HEK293T (cell line): ENCODE measurements around the gene WDR46.
A peak's percentile ranks its signal among the peaks of the same experiment; 100 is the strongest.

ENCODE experiments used
- CTCF ChIA-PET: fragments of 350-600 bp; formaldehyde crosslinking; extraction: SDS; loops from one replicate; lab custom pipeline; 2021; ENCODE audit warnings: antibody characterized with exemption, inconsistent platforms; lab: Yijun Ruan, JAX
- POLR2A ChIA-PET: fragments of 350-600 bp; formaldehyde crosslinking; extraction: SDS; loops from one replicate; lab custom pipeline; 2020; ENCODE audit warnings: antibody characterized with exemption, inconsistent platforms; lab: Yijun Ruan, JAX
- DNase-seq: peaks from one replicate; pipeline ENCODE4 v3.0.0; 2012; ENCODE audit warnings: mixed read lengths; ENCODE audit errors: extremely low spot score
- ARNT ChIP-seq: fragments of 450-650 bp; IDR thresholded peaks from 2 replicates; pipeline ENCODE4 v1.6.1; 2017; ENCODE audit warnings: mild to moderate bottlenecking
- BHLHE40 ChIP-seq: fragments of 450-650 bp; IDR thresholded peaks from 2 replicates; pipeline ENCODE4 v1.6.1; 2016; ENCODE audit warnings: mild to moderate bottlenecking, moderate library complexity, borderline replicate concordance
- CTBP1 ChIP-seq: fragments of 450-650 bp; IDR thresholded peaks from 2 replicates; pipeline ENCODE4 v1.6.1; 2016; ENCODE audit warnings: borderline replicate concordance
- ELF4 ChIP-seq: fragments of 450-650 bp; IDR thresholded peaks from 2 replicates; pipeline ENCODE4 v1.6.1; 2017; ENCODE audit warnings: antibody characterized with exemption
- FOXA1 ChIP-seq: fragments of 450-650 bp; IDR thresholded peaks from 2 replicates; pipeline ENCODE4 v1.6.1; 2016; ENCODE audit warnings: mild to moderate bottlenecking
- FOXK2 ChIP-seq: fragments of 450-650 bp; IDR thresholded peaks from 2 replicates; pipeline ENCODE4 v1.6.1; 2016; ENCODE audit warnings: mild to moderate bottlenecking
- FOXM1 ChIP-seq: fragments of 450-650 bp; IDR thresholded peaks from 2 replicates; pipeline ENCODE4 v1.6.1; 2017; ENCODE audit warnings: mild to moderate bottlenecking, borderline replicate concordance
- HDGF ChIP-seq: fragments of 450-650 bp; IDR thresholded peaks from 2 replicates; pipeline ENCODE4 v1.6.1; 2017; ENCODE audit warnings: antibody characterized with exemption, borderline replicate concordance
- L3MBTL2 ChIP-seq: fragments of 450-650 bp; conservative IDR thresholded peaks from 2 replicates; pipeline ENCODE4 v1.6.1; 2016; ENCODE audit warnings: mild to moderate bottlenecking
- LEF1 ChIP-seq: fragments of 450-650 bp; IDR thresholded peaks from 2 replicates; pipeline ENCODE4 v1.6.1; 2017; ENCODE audit warnings: mild to moderate bottlenecking, borderline replicate concordance
- NFRKB ChIP-seq: fragments of 450-650 bp; IDR thresholded peaks from 2 replicates; pipeline ENCODE4 v1.6.1; 2016; ENCODE audit warnings: mild to moderate bottlenecking, moderate library complexity
- PKNOX1 ChIP-seq: fragments of 450-650 bp; IDR thresholded peaks from 2 replicates; pipeline ENCODE4 v1.6.1; 2016
- SP1 ChIP-seq: fragments of 450-650 bp; IDR thresholded peaks from 2 replicates; pipeline ENCODE4 v1.6.1; 2017
- SUZ12 ChIP-seq: fragments of 450-650 bp; IDR thresholded peaks from 2 replicates; pipeline ENCODE4 v1.6.1; 2016; ENCODE audit warnings: mild to moderate bottlenecking
- TARDBP ChIP-seq: fragments of 450-650 bp; IDR thresholded peaks from 2 replicates; pipeline ENCODE4 v1.6.1; 2016
- ZNF384 ChIP-seq: fragments of 450-650 bp; IDR thresholded peaks from 2 replicates; pipeline ENCODE4 v1.6.1; 2016

Gene WDR46

GRCh38 chr6:33248643-33248931 is 40.5 kb downstream of the WDR46 start:
- peak; percentile 19 for DNase-seq
- CTCF ChIA-PET, result interaction anchor here (0.6 to 2.7 kb wide), 13 partner anchors 11 to 248 kb away, joined by 3 to 19 read pairs (median 5); partner anchors contain the start of gene RPS18
- POLR2A ChIA-PET, result interaction anchor here (0.6 to 7.2 kb wide), 17 partner anchors 9 to 277 kb away, joined by 3 to 64 read pairs (median 9); partner anchors contain the start of genes B3GALT4, HSD17B8, RGL2 and RING1
- TF ChIP-seq SUZ12 (no peak), ELF4 (no peak), FOXA1 (no peak), TARDBP (no peak), NFRKB (no peak), SP1 (no peak), BHLHE40 (no peak), L3MBTL2 (peak; percentile 81)

GRCh38 chr6:33247977-33248642 is 40.9 kb downstream of the WDR46 start:
- peak; percentile 80 for DNase-seq
- no peak for TF ChIP-seq PKNOX1
- TF ChIP-seq FOXA1, result no peak
- no peak for TF ChIP-seq SP1
- TF ChIP-seq HDGF, result no peak
- no peak for TF ChIP-seq LEF1
- ChIA-PET POLR2A (interaction anchor here (0.6 to 7.2 kb wide), 18 partner anchors 8 to 276 kb away, joined by 3 to 64 read pairs (median 8); partner anchors contain the start of genes B3GALT4, HSD17B8, RGL2 and RING1), CTCF (interaction anchor here (0.6 to 2.7 kb wide), 16 partner anchors 10 to 263 kb away, joined by 3 to 19 read pairs (median 4); partner anchors contain the start of genes HSD17B8 and RPS18)

GRCh38 chr6:33243476-33243875 is 45.6 kb downstream of the WDR46 start:
- TF ChIP-seq LEF1, result no peak
- TF ChIP-seq NFRKB, result no peak
- TF ChIP-seq L3MBTL2, result no peak
- TF ChIP-seq FOXA1, result no peak
- no peak for TF ChIP-seq PKNOX1
- no peak for TF ChIP-seq ELF4
- TF ChIP-seq SP1, result no peak
- TF ChIP-seq HDGF, result no peak
- TF ChIP-seq CTBP1, result no peak
- TF ChIP-seq SUZ12, result no peak
- no peak for TF ChIP-seq TARDBP
- no peak for TF ChIP-seq BHLHE40
- no peak for TF ChIP-seq ARNT
- no peak for TF ChIP-seq FOXK2
- no peak for TF ChIP-seq FOXM1
- no peak for DNase-seq
- POLR2A ChIA-PET, result no interaction called here
- CTCF ChIA-PET, result interaction anchor here (0.7 kb wide), 1 partner anchor 96 kb away, joined by 9 read pairs; no protein-coding TSS in a partner anchor

GRCh38 chr6:33241968-33242367 is 47.1 kb downstream of the WDR46 start:
- no peak for DNase-seq
- ChIA-PET CTCF (interaction anchor here (0.7 kb wide), 1 partner anchor 116 kb away, joined by 3 read pairs; no protein-coding TSS in a partner anchor), POLR2A (no interaction called here)
- no peak for TF ChIP-seq ZNF384
- TF ChIP-seq FOXK2, result no peak
- TF ChIP-seq SUZ12, result no peak
- TF ChIP-seq SP1, result no peak
- TF ChIP-seq ARNT, result no peak
- no peak for TF ChIP-seq NFRKB
- TF ChIP-seq CTBP1, result no peak
- no peak for TF ChIP-seq FOXA1

GRCh38 chr6:33237741-33238140 is 51.3 kb downstream of the WDR46 start:
- ChIA-PET POLR2A (interaction anchor here (1.0 to 1.6 kb wide), 4 partner anchors 9 to 266 kb away, joined by 3 to 6 read pairs (median 4); no protein-coding TSS in a partner anchor), CTCF (interaction anchor here (0.7 to 1.5 kb wide), 3 partner anchors 10 to 355 kb away, joined by 3 to 6 read pairs (median 4); no protein-coding TSS in a partner anchor)
- no peak for TF ChIP-seq BHLHE40
- TF ChIP-seq L3MBTL2, result no peak
- TF ChIP-seq TARDBP, result no peak
- no peak for TF ChIP-seq HDGF
- TF ChIP-seq FOXA1, result no peak
- no peak for TF ChIP-seq SUZ12
- no peak for TF ChIP-seq FOXM1
- no peak for TF ChIP-seq CTBP1
- TF ChIP-seq LEF1, result no peak
- no peak for TF ChIP-seq FOXK2
- TF ChIP-seq ARNT, result no peak
- no peak for TF ChIP-seq NFRKB
- TF ChIP-seq SP1, result no peak
- no peak for TF ChIP-seq ELF4
- no peak for TF ChIP-seq PKNOX1
- TF ChIP-seq ZNF384, result no peak
- DNase-seq, result no peak

GRCh38 chr6:33236852-33237251 is 52.2 kb downstream of the WDR46 start:
- ChIA-PET POLR2A (interaction anchor here (1.2 to 1.6 kb wide), 2 partner anchors 11 to 34 kb away, joined by 4 to 6 read pairs; partner anchors contain the start of genes RPS18 and VPS52), CTCF (interaction anchor here (0.9 kb wide), 1 partner anchor 40 kb away, joined by 3 read pairs; no protein-coding TSS in a partner anchor)
- no peak for DNase-seq
- no peak for TF ChIP-seq ELF4
- TF ChIP-seq L3MBTL2, result no peak
- no peak for TF ChIP-seq PKNOX1
- TF ChIP-seq BHLHE40, result no peak
- TF ChIP-seq SUZ12, result no peak
- TF ChIP-seq ZNF384, result no peak
- no peak for TF ChIP-seq FOXM1
